GM18498 (cell line): ENCODE results near the gene DBH.
"Not testable (repeated sequence)": the region's sequence is repeated elsewhere in the genome, so short reads cannot be mapped to it uniquely, and the experiment has no call there.

Source experiments
- ATAC-seq: cut with Tn5 transposase; IDR thresholded peaks from one replicate; pipeline ENCODE4 v1.9.1; 2021; ENCODE audit warnings: mild to moderate bottlenecking, moderate library complexity; ENCODE audit not compliant: unreplicated experiment

Gene DBH

DNA sequence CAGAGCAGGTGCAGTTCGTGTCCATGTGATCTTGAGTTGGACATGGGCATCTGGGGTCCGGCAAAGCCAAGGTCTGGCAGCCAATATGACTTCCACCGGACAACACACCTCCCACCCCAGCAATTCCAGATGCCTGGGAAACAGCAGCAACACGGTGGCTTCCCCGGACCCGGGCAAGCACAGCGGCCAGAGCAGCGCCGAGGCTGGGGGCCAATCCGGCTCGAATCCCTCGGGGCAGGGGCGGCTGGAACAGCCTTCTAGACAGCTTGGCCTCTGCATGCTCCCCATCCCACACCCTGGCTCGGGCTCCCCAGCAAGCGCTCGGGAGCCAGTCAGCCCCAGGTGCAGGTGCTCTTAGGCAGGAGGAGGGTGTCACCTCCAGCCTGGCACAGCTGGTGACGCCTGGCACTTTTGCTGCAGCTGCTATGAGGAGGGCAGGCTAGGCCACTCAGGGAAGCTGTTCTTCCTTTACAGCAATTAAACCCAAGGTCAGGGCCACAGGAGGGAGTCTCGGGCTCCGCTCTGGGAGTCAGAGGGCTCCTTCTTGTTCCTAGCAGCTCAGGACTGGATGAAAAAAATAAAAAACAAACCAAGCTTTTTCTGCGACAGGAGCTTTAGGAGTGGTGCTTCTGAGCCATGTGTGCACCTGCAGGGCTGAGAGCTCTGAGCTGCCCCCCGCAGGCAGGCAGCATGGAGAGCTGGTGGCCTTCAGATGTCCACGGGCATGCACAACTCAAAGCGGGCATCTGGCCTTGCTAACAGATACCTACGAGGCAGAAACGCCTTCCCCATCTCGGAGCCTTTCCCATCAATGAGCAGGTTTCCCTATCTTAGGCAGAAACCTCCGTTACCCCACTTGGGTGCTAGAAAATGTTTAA lies 28.2 kb downstream of the DBH start:
- no peak for ATAC-seq

DNA sequence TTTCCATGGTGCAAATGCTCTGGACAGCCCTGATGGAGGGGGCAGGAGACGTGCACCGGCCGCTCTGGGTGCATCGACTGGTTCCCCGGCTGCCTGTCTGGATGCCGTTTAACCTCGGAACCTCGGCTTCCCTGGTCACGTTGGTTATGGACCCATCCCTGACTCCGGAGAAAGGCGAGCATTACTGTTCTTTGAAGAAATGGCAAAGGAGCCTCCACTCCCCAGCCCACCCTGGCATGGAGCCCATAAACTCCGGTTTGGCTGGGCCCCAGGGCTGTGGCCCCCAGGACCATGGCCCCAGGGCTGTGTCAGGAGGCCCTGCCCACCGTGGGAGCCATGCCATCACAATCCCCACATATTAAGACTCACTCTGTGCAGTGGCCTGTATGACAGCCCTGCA lies 28.9 kb downstream of the DBH start:
- no peak for ATAC-seq

DNA sequence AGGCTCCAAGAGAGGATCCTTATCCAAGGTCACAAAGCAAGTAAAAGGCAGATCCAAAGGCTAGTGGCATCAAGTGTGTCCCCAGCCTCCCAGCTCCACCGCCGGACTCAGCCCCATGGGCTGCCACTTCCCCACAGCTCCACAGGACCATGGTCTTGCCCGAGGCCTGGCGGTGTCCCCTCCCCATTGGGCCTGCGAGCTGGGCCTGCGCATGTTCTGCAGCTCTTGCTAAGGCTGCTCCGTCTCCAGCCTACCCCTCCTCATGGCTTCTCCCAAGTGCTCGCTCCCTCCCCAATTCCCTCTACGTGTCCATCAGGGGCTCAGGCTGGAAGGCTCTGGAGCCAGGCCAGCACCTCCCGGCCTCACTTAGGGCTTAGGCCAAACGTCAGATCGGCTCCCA lies 29.4 kb downstream of the DBH start:
- ATAC-seq: no peak

DNA sequence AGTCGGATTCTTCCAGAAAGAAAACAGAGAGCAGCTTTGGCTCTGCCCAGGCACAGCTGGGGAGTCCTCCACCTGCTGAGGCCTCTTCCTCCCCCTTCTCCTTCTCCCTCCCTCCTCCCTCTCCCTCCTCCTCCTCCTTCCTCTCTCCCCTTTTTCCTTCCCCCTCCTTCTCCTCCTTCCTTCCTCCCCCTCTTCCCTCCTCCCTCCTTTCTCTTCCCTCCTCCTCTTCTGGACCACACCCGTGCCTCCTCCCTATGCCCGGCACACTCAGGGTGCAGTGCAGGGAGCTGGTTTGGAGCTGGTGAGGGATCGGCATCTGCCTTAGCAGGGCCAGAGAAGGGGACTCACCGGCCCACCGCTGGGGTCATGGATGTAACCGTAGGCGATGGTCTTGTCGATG lies 30.2 kb downstream of the DBH start:
- ATAC-seq: no peak

DNA sequence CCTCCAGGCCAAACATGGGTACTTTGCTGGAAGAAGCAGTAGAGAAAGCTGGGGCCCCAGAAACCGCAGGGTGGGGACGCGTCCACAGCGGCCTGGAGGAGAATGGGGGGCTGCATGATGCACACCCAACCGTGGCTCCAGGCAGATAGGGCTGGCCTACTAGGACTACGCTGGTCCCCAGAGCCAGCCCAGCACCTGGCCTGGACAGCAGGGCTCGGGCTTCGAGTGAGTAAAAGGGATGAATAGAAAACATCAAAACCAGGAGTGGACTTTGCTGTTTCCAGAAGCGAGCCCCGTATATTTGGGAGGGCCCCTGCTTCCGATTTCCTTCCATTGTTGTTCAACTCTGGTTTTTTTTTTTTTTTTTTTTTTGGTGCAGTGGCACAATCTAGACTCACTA lies 30.7 kb downstream of the DBH start:
- ATAC-seq: no peak

DNA sequence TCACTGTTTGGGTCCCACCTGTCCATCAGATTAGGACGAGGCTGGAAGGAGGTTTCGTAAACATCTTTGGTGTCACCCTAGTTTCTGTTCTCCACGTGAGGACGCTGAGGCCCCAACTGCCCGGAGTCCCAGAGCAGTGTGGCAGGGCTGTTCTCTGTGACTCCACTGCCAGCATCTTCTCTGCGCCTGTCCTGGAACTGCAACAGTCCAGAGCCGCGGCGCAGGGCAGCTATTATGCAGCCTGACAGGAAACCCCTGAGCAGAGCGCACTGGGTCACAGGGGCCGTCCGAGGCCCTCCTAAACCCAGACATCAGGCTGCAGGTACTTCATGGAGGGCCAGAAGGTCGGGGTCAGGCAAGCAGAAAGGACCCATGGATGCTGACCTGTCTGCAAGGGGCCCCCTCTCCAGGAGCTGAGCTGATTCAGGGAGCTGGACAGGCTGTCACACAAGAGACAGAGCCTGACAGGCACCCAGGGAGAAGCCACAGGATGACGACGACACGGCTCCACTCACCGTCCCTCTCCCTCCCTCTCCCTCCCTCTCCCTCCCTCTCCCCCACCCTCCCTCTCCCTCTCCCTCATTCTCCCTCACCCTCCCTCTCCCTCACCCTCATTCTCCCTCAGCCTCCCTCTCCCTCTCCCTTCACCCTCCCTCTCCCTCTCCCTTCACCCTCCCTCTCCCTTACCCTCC lies 31.7 kb downstream of the DBH start:
- no peak for ATAC-seq

DNA sequence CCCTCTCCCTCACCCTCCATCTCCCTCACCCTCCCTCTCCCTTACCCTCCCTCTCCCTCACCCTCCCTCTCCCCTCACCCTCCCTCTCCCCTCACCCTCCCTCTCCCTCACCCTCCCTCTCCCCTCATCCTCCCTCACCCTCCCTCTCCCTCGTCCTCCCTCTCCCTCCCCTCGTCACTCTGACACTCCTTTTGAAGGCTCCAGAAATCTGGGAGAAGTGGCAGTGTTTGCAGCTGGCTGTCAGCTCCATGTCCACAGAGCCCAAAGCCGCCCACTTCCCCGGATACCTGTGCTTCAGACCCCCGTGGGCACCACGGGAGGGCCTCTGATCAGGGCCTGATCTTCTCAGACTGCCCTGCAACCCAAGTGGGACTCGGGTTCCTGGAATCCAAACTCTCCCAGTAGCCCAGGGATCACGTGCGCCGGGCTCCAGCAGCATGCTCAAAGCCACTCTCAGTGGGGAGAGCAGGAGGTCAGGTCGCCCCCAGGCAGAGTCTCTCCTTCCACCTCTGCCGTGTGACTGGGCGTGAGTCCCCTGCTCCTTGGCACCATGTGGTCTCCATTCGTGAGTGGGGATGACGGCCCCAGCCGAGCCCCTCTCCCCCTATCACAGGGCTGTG lies 33.1 kb downstream of the DBH start:
- ATAC-seq: no peak

DNA sequence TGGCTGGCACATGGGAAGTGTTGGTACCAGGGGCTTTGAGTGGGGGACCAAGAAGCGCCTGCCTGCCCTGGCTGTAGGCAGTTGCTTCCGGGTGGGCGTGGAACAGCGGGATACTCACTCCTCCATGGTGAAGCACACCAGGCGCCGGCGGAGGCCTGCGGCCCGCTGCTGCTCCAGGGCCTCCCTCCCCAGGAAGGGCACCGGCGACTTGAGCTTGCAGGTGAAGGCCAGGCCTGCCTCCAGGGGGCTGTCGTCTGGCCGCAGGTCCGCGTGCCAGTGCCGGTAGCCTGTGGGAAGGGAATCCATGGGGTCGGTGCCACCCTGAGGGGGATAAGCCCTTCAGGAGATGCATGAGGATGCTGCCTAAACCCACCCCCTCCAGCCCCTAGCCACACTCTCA lies 34.3 kb downstream of the DBH start:
- ATAC-seq: no peak

DNA sequence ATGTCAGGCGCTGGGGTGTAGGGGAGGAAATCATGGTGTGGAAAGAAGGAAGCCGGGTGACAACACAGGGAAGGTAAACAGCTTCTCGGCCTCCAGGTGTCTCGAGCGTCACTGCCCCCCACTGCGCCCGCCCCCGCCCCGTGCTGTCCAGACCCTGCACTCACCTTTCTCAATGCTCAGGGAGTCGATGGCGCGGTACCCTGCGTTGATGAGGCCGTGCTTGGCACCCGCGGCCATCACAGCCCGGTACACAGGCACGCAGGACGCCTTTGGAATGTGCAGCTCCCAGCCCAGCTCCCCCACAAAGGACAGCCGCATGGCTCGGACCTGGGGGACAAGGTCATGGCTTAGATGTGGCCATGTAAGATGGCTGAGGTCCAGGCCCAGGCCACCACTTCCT lies 35.2 kb downstream of the DBH start:
- ATAC-seq: no peak

DNA sequence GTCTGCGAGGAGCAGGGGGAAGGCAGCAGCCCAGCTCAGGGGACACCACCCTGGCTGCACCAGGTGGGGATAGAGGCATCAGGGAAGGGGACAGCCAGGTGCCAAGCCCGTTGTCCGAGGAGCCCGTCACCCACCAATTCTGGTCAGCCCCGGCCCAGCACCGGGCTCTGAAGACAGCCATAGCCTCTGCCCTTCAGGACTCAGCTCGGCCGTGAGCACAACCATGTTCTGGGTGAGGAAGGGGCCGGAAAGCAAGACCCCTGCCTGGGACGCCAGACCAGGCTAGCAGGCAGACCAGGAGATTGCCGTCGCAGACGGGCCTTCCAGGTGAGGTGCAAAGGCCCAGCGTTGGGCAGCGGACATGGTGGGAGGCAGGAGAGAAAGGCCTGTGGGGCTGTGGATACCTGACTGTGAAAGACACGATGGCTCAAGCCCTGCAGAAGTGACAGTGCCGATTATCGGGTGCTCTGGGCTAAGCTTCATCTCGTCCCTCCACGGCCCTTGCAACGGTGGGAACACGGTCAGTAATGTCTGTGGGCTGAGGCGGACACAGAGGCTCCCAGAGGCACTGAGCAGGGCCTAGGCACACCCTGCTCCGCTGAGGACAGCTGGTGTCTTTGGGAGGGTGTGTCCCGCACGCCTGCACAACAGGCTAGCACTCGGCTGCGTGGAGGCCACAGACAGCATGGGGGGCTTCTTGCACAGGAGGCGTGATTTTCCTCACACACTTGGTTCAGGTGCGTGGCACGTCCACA lies 36.5 kb downstream of the DBH start:
- no peak for ATAC-seq

DNA sequence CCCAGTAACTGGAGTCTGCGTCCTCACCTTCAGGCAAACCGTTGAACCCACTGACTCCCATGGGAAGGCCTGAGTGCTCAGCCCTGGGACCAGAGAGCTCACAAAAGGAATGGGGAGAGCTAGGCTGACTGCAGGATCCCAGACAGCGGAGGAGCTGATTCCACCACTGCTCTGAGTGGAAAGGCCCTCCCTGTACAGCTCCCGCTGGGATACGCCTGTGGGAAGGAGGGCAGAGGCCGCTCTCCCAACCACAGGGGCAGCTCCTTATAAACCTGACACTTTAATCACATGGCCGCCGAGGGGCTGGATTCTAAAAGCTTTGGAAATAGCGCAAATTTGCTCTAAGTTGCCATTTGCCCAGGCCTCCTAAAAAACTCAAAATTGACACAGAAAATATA lies 37.1 kb downstream of the DBH start:
- no peak for ATAC-seq

DNA sequence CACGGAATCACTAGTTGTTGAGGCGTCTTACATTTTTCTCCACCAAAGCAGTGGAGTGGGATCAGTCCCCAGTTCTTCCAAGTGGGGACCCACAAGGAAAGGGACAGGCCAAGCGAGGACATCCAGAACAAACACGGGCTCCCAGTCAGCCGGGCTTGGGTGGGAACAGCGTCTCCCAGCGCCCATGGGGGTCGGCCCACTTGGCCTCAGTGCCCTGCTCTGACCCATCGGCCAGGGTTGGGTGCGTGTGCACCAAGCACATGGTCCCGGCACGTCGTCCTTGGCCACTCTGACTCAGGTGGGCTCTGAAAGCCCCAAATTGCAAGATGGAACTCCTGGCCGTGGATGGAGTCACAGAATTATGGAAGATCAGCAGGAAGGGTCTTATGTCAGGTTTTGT lies 37.9 kb downstream of the DBH start:
- ATAC-seq: no peak

DNA sequence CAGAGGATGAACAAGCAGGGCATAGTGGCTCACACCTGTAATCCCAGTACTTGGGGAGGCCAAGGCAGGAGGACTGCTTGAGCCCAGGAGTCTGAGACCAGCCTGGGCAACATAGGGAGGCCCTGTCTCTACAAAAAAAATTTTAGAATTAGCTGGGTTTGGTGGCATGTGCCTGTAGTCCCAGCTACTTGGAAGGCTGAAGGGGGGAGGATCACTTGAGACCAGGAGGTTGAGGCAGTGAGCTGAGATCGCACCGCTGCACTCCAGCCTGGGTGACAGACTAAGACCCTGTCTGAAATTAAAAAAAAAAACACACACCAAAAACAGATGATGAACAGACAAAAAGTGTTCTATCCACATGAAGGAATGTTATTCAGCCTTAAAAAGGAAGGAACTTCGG lies 39.6 kb downstream of the DBH start:
- ATAC-seq: not testable (repeated sequence)

DNA sequence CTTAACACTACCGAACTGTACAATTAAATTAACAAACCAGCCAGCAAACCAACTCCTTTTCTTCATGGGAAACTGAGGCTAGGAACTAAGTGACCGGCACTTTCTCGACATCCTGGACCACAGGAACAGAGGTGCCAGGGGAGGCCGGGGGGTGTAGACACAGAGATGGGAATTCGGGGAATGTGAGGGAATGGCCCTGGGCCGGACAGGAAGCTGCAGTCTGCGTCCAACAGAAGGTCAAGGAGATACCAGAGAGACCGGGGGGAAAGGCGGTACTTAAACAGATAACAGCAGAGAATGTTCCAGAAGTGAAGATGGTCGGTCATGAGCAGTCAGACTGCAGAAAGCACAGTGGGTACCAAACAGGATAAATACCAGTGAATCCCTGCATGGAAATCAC lies 40.3 kb downstream of the DBH start:
- no peak for ATAC-seq

DNA sequence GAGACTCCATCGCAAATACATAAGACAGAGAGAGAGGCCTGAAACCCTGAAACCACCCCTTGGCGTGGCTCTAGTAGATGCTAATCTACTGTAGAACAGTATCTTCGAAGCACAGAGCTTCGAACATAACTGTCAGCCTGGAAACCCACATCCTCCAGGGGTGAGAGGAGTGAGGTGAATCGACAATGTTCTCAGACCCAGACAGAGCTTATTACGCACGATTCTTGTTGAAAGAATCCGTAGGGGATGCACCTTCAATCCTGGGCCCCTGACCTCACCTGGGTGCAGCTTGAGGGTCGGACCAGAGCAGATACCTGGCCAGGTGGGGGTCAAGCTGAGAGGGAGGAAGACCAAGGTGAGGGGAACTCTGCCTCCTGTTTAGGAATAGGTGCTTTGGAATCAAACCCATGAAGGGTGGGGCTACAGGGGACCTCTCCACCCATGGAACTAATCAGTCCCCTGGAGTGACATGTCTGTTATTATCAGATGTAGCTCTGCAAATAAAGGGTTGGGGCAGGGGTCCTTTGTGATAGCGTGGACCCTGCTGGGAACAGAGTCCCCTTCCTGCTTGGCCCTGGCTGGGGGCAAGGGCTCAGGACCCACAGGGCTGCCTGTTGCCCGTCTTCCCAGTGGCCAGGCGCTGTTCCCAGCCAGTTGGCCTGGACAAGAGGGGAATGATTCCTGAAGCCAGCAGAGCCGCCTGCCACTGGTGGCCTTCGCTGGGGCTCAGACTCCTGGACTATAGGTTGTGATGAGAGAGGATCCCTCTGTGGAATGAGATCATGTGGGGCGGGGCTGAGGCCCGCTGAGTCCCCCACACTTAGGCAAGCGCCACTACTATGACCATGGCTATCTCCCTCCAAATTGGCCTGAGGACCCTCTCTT lies 41.2 kb downstream of the DBH start:
- ATAC-seq: no peak

DNA sequence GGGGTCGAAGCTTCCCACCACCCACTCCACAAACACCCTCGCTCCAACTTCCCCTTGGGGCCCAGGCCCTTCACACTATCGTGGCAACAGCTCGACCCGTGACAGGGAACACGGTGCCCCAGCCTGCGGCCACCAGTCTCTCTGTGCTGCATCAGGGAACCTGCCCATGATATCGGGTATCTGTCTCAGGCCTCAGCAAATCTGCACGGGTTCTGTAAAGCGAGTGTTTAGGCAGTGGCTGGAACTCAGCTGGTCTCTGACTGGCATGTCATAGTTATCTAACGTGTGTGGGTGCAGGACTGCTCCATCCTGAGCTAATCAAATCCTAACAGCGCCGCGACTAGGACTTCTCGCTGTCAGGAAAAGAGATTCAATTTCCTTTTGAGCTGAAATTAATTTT lies 42.9 kb downstream of the DBH start:
- ATAC-seq: no peak

DNA sequence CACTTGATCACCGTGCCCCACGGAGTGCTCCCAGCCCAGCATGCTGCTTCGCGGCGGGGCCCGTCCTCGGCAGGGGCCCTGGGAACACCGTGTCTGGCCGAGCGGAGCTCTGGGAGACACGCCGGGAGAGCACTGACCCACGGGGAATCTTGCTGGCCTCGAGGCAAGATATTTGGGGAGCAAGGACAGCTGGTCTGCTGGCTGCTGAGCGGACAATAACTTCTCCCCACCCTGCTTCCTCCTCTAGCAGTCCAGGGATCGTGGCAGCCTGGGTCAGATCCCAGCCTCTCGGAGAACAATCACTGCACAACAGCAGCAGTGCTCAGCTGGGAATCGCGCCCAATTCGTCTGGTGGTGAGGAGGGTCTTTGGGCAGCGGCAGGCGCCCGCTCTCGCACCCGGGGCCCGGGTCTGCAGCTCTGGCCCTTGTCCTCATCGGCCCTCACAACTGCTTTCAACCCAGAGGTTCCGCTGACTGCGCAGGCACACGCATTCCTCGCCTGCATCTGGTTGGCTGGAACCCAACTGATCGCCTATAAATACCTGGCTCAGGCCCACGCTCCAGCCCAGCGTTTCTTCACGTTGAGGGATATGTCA lies 43.4 kb downstream of the DBH start:
- ATAC-seq: no peak

DNA sequence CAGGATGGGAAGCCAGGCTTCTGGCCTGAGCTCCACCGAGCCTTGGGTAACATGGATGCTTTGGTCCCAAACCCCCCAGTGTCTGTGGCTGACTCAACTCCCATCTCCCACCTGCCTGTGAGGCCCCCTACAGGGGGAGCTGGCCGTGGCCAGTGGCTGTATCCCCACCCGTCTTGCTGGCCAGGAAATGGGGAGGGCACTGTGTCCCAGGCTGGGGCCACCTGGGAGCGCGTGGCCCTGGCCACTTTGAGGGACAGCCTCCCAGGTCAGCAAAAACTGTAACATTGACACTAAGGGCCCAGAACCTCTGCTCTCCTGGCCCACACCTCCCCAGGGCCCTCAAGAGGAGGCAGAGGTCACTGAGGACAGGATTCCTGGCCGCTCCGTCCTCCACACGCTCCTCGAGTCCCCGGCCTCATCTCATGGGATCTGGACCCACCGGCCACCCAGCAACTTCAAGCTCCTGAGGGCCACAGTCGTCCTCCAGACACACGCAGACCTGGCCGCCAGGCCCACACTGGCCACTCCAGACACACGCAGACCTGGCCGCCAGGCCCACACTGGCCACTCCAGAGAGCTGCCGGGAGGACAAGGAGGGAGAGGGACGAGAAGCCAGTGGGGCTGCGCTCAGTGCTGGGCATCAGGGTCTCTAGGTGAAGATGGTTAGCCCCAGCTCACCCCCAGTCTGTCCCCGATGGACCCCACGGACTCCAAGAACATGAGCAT lies 44.2 kb downstream of the DBH start:
- ATAC-seq: no peak

DNA sequence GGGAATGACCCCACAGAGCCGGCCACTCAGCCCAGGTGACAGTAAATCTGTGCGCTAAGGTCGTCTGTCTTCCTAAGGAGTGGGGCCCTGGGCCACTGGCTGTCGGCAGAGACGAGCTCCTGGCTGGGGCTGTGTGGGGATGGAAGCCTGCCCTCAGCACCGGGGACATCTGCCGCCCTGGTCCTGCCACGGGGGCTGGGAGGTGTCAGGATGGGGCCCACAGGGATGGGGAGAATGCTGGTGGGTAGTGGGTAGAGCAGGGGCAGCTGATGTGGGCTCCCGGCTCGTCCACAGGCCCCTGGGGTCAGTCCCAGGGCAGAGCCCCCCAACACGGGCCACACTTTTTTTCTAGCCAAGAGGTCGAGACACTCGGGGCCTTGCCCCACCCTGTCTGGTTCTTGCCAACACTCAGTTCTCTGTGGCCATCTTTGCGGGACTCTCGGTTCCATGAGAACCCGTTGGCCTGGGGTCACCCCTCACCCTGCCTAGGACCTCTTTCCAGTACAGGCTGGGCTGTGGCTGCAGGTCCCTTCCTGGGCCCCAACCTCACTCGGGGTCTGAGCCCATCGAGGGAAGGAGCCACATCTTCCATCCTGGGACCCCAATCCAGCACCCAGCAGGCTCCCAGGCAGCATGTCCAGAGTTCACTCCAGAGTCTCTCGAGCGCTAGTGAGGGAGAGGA lies 45.0 kb downstream of the DBH start:
- ATAC-seq: no peak
